HG02840 (cell line): ENCODE data around the gene RIPOR2.

Experiments
- ATAC-seq: cut with Tn5 transposase; IDR thresholded peaks from one replicate; pipeline ENCODE4 v1.9.1; 2021; ENCODE audit warnings: mild to moderate bottlenecking, moderate library complexity, moderate number of reproducible peaks; ENCODE audit not compliant: unreplicated experiment, low FRiP score

RIPOR2 gene

GRCh38 chr6:24909241-24910216 is 26.2 kb downstream of the RIPOR2 start:
- ATAC-seq: no peak

GRCh38 chr6:24908650-24909035 is 27.1 kb downstream of the RIPOR2 start:
- no peak for ATAC-seq

GRCh38 chr6:24907919-24908649 is 27.7 kb downstream of the RIPOR2 start:
- ATAC-seq: no peak

DNA sequence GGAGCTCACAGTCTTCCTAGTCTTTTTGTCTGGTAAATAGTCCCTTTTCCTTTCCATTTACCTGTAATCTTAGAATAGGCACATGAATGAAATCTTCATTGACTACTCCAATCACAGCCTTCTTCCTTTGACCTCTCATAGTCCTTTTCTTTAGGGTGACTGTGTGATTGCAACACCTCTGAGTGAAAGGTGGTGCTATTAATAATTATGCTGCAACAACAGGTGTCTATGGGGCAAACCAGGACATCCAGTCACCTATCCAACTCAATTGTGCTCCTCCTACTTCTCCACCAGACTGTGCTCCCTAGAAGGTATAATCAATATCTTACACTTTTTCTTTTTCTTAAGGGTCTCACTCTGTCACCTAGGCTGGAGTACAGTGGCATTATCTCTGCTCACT is 29.4 kb downstream of the RIPOR2 start:
- no peak for ATAC-seq

DNA sequence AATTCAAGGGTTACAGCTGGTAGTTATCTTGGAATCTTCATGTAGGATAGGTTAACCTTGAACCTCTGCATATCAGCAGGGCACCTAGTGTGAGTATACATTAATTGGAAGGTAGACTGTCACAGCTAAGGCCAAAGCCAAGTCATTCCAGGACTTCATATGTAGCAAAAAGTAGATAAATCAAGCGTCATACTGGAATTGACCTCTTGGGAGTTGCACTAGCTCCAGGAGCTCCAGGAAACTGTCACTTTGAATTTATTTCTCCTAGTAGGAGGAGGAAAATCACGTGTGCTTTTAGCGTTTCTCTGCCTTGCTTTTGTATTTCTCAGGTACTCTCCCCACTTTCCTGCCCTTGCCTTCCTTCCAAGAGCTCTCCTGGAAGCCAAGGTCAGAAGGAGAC is 30.3 kb downstream of the RIPOR2 start:
- ATAC-seq: no peak

DNA sequence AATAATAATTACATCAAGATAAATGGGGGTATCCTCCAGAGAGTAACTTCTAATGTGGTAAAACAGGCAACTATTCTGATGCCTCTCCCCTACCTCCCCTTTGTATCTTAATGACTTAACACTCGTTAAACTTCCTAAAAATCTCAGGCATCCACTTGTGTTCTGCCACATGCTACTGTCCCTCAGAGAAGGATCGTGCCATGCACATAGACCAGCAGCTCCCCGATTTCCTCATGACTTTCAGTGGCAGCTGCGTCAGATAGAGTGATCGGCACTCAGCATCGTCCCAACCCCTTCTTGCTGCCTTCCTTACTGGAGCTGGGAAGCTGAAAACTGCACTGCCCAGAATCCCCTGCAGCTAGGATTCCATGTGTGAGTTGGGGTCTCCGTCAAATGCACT is 32.1 kb downstream of the RIPOR2 start:
- no peak for ATAC-seq

GRCh38 chr6:24902782-24903181 is 33.0 kb downstream of the RIPOR2 start:
- ATAC-seq: no peak

DNA sequence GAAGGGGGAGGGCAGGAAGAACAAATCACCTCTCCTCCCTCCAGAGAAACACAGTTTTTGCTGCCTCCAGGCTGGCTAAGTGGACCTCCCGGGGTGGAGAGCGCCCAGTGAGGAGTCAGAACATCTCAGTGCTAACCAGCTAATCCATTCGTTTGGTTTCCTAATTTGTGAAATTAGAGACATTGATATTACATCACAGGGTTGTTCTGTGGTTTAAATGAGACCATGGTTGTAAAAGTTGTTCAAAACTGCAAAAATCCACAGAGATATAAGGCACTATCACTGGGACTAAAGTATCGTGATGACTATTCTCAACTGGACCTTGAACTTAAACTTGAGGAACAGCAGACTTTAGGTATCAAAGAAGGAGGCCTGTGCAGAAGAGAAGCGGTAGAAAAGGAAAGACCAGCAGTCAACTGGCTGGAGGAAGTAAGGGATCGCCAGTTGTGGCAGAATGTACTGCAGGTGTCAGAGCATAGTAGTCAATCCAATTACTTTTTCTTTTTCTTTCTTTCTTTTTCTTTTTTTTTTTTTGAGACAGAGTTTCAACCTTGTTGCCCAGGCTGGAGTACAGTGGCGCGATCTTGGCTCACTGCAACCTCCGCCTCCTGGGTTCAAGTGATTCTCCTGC is 33.9 kb downstream of the RIPOR2 start:
- no peak for ATAC-seq

DNA sequence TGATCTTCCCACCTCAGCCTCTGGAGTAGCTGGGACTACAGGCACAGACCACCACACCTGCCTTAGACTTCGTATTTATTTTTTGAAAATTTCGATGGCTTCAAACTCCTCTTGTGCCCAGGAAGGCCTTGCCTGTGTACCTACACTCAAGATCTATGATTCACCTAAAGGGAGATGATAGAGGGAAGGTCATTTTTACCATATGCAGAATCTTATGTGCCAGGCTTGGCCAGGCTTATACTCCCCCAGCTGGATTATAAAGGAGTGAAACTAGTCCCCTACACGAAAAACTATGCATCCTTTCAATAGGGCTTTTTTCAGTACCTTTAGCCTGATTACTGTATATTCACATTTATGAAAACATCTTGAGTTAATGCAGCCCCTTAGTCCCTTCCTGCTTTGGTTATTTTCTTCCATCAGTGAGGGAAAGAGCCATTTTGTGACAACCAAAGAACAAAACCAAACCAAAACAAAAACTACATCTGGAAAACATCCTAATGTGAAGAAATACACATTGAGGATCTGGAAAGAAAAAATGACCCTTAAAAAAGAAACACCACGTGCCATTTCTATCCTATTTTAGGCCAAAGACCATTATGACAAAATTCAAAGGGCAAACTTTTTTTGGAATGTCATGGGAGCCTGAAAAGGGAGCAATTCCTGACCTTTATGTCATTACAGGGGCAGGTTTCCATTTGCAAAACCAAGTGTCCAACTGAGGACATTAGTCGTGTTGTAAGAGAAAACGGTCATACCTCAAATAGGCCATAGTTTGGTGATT is 34.7 kb downstream of the RIPOR2 start:
- ATAC-seq: no peak

GRCh38 chr6:24899997-24900325 is 35.8 kb downstream of the RIPOR2 start:
- ATAC-seq: no peak

DNA sequence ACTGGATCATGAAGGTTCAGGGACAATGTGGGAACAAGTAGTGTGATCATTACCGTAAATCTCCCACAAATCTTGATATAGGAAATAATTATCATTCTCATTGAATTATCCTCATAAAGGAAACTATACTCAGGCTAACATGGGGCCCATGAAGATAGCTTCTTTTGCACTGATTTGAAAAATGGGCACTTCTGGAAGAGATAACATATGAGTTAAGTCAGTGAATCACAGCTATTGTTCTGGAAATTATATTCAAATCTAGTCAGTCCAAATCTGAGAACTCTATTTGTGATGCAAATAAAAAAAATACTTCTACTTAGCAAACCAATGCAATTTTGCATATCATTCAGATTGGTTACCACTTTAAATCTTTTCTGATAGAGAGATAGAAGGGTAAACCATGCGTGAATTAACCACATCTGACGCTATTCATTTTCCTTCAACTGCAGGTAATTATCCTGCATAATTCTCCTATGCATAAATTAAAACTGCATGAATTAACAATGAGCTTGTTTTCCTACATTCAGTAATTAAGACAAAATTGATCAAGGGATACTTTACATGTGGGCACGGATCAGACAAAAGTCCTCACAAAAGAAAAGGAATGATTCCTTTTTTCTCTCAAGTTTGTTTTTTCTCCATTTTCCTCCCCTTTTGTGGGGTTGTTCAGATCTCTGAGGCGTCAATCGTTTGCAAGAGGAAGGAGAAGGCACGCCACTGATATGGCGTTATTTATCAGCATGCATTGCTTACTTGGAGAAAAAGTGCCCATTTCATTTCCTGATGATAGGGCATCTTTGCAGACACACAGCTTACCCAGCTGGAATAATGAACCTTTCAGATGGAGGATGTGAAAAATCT is 36.4 kb downstream of the RIPOR2 start:
- no peak for ATAC-seq

DNA sequence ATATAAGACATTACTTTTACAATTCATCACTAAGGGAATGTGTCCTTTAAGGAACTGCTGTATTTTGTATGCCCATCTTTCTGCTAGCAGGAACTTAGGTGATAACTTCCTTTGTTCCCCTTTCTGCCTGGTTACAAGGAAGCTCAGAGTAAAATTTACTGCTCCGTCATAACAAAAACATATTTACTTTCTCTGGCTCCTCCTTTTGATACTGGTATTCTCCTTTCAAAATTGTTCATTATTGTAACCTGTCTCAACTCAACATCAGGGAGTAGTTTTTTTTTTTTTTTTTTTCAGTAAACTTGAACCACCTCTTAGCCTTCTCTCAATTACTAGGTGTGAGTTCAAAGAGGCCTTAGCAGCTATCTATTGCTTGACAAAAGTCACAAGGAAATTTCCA is 37.1 kb downstream of the RIPOR2 start:
- no peak for ATAC-seq

DNA sequence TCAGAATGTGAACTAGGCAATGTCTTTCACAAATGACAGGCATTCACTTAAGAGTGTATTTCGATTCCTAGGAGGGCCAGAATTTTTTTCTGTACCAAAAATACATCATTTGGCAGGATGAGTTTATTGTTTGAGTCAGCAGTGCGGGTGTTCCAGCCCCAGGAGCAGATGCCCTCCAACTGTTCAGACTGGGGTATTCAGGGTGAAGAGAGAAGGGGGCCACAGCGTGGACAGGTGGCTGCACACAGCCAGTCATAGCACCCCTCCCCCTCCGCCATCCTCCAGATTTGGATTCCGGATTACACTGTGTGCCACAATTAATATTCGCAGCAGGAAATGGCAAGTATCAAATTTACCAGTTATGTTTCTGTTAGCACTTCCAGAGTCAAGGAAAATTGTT is 38.6 kb downstream of the RIPOR2 start:
- no peak for ATAC-seq

DNA sequence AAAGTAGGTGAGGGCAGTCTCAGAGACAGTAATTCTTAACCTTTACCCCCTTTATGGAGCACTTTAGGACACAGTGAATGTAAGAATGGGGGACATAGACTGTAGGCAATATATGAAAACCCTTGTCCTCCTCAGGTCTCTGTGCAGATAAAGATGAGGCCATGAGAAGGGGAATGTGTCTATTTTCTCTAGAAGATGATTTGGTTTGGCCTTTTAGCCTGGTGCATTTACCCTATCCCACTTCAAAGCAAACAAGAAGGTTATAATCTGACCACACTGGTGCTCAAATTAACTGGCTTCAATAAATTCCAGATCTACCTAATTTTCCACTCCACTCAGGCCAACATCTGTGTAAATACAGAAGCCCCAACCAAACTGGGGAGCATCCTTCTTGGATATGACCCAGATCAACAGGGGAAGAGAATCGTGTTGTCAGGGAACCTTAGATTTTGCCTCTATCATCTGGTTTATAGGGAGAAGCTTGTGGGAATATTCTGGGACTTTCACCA is 42.4 kb downstream of the RIPOR2 start:
- ATAC-seq: no peak

DNA sequence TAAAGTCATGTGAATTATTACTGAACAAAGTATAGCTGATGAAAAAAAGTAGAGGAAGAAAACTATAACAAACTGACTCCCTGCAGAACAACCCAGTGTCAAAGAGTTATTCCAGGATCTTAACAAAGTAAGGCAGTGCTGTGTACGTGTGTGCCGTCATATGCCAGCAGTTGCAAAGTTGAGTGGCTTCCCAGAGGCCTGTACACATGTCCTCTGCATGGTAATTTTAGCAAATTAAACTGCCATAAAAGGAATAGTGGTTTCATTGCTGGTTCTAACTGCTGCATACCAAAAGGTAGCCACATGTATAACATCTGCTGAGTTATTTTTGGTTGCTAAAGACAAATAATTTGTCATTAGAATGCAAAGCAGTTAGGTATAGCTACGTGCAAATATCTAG is 44.8 kb downstream of the RIPOR2 start:
- ATAC-seq: no peak

DNA sequence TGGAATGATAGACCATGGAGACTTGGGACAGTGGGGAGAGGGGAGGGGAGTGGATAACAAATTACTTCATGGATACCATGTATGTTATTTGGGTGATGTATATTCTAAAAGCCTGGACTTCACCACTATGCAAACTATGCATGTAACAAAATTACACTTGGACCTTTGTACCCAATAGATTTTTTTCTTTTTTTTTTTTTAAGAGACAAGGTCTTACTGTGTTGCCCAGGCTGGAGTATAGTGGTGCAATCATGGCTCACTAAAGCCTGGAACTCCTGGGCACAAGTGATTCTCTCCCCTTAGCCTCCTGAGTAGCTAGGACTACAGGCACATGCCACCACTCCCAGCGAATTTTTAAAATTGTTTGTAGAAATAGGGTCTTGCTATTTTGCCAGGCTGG is 45.3 kb downstream of the RIPOR2 start:
- ATAC-seq: no peak

DNA sequence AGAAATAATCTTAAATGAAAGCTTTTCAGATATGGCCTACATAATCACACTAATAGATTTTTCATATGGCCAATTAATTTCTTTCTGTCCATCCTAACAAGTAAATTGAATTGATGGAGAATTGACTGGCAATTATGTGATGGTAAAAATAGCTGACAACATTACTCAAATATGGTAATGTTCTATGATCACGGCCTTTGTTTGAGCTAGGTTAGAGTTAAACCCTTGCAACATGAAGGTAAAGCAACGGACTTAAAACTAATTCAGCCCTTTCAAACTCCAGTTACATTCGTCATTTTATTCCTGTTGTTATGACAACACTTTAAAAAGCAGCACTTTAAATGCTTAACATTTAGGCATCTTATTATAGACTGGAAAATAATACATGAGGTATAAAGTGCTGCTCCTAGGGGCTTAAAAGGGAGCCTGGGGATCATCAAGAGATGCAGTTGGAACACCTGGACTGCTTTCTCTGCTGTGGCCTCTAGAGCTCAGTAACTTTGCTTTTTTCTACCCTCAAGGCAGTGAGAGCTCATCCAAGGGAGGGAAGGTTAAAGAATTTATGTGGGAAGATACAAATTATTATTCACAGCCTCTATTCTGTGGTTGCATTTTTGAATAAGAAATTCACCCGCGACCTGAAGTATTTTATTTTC is 46.9 kb downstream of the RIPOR2 start:
- no peak for ATAC-seq

- ATAC-seq: no peak
These were observed 48.1 kb downstream of the RIPOR2 start for GRCh38 chr6:24887545-24888140.

- no peak for ATAC-seq
These were observed 52.1 kb downstream of the RIPOR2 start for GRCh38 chr6:24883618-24884017.
